Right lung (tissue), 5 donors: ENCODE measurements around the gene NDUFV1. TPM values are rescaled to one million over a fixed set of nuclear protein-coding genes. Genes with fewer than 3 reads are reported as not detected.

Experiments used
- DNase-seq, 2 donors: peaks; one replicate each; pipeline ENCODE4 v3.0.0-alpha.2; 2013
- polyA plus RNA-seq, 5 donors: library from polyadenylated mRNA; unstranded; fragments of 120-200 nt; gene quantifications; one replicate each; pipeline versions ENCODE4 v1.2.1 to v1.2.3, GENCODE V29; 2013; ENCODE audit warnings: inconsistent platforms in 1 of 5, low replicate concordance in 1 of 5; ENCODE audit not compliant: insufficient read length in 5 of 5, insufficient read depth in 1 of 5

NDUFV1 gene
- polyA plus RNA-seq, 5 donors: 140 to 210 (median 174) TPM

DNA sequence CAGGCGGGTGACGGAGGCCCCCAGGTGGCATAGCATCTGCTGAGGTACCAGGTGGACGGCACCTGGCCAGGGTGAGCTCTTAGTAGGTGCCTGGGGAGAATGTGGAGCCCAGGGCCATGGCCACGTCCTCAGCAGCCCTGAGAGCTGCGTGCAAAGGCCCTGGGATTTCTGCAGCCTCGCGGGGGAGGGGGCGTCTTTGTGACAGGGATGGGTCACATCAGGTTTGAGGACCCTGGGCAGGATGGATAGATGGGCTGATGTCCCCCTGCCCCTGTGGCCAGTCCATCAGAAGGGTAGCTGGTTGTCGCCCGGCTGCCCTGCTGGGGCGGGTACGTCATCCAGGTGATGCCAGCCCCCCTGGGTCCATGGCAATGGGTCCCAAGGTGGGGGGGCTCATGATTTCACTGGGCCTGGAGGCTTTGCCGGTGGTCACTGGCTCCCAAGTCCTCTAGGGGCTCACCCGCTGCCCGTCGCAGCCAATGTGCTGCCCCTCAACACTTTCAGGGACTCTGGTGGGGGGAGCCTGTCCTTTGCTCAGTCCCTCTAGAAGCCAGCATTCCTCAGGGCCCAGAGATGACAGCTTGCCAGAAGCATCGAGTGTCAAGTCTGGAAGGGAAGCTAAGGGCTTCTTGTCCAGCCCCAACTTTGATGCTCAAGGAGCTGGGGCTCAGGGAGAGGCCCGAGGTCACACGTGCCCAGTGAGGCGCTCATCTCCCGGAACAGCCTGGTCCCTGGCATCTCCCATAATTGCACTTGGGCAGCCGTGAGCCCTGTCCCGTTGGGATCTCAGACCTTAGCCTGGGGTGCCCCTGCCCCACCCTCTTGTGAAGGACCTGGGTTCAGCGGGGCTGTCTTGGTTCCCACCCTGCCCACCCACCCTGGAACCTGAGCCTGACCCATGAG is 32.0 kb downstream of the NDUFV1 start:
- DNase-seq: no peak

DNA sequence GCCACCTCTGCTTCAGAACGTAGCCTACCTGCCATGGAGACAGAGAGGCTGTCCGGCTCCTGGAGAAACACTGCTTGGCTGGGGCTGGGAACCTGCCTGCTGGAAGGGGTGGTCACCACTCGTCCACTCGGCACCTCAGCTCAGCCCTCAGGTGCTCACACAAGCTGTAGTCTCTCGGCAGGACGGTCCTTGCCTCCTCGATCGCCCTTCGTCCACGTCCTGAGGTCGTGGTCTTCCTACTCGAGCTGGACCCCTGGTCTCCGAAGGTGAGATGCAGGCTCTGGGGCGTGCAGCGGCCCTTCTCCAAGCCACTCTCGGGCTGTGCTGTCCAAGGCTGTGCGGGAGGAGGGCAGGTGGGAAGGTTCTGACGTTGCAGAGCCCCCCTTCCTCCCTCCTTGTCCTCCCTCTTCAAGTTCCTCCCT is 32.7 kb downstream of the NDUFV1 start, which contains the start of gene TBX10:
Gene TBX10, minus strand, starts transcription at position 326 of the 422 bp plus-strand sequence. Its CDS starts 291 bp downstream, at position 35.
- no peak for DNase-seq

DNA sequence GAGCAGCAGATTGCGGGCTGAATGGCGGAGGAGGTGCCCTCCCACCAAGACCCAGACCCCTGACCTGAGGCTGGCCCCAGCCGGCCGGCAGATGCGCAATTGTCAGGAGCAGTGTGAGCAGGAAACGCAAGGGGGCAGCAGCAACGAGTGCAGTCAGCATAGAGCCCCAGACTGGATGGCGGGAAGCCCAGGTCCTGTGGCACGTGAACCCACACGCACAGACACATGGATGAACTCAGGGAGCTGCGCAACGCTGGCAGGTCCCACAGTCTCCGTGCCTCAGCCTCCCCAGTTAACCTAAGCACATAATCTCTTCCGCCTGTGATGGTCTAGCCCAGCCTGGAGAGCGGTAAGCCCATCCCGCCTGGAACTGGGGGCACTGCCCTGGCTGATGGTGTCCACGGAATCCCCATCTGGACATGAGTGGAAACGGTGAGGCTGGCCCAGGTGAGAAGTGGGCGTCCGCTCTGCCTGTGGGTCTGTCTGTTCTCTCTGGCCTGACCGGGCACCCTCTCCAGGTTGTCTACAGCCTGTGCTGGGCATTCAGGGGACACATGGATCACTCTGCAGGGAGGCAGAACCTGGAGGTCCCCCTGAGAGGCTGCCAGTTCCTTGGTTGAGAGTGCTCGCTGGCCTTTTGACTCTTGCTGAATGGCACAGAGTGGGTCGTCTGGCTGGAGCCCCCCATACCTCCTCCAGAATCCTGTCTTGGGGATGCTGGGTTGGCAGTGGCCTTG is 33.5 kb downstream of the NDUFV1 start:
- no peak for DNase-seq

DNA sequence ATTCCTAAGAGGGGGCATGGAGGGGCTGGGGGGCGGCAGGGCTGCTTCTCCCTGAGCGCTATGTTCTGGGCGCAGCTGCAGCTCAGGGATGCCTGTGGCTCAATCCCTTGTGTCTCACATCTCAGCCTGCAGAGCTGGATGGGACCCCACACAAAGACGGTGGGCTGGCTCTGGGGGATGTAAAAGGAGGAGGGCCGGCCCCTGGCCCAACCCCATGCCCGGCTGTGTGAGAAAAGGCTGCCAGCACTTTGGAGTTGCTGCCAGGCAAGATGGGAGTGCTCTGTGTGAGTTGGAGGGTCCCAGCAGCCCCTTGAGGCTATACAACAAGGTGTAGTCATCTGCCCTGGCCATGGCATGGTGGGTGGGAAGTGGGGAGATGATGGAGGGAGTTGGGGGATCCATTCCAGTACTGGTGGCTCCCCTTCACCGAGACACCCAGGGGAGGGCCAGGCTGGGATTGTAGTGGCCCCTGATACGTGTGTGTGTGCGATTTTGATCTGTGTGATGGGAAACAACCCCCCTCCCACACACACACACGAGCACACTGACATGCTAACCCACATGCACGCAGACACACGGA is 34.1 kb downstream of the NDUFV1 start:
- no peak for DNase-seq

DNA sequence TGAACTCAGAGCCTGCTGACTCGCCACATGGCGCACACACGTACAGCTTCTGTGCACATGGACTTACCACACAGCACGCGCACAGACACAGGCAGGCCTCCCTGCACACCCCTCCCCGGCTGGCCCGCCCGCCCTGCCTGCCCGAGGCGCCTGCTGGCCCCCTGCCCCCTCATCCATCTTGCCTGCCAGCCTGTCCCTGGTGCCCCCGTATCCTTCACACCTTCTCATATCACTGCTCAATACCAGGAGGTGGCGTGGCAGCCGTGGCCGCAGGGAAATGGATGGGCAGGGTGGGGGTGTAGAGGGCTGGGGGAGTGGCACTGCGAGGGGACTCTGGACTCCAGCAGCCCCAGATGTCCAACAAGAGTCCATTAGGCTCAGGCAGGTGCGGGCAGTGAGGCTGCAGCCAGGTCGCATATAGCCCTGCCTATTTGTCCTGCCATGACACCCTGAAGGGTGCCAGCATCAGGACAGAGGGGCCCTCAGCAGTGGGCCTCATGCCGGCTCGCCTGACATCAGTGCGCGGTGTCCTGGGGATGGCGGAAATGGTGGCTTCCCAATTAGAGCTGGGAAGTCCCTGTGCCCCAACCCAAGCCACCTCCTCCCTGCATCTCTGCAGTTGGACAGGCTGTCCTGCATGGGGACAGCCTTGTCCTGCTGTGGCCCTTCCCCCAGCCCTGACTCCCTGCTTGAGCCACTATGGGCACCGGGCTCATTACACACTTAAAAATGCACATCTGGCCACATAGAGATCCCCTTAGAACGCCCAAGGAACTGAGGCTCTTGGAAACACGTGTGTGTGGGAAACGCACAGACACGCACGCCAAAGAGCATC is 34.8 kb downstream of the NDUFV1 start:
- DNase-seq: no peak

DNA sequence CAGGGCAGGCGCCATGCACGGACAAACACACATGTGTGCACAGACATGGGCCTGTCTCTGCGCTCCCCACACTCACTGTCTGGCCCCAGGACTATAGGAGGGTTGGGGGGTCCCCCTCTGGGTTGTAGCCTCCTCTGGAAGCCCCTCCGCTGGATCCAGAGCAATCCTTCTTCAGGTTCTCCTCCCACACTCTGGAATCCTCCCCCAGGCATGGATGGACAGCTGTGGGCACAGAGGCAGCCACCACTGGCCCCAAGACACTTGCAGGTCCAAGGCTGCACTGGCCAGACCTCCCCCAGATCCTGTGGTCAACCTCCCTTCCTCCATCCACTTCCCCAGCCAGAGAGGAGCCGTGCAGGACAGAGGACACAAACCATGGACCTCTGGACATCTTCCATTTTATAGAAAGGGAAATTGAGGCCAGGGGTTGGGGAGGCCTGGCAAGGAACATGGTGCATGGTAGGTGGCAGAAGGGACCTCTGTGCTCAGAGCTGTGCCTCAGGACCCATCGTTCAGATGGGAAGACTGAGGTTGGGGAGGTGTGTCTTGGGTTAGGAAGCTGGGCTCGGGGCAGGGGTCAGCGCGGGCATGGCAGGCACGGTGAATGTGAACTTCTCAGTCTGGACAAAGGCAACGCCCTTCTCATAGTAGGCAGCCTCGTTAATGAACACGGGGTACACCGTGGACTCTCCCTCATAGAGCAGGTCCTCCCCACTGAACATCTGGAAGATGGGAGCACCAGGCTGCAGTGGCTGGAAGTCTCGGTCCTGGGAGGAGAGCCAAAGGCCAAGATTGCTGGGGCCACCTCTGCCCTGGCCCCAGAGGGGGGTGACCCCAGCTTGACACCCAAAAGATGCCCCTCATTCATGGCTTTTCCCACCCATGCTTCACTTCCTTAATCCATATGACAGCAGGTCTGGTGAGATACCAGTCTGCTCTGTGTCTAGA is 35.7 kb downstream of the NDUFV1 start:
- DNase-seq: no peak

DNA sequence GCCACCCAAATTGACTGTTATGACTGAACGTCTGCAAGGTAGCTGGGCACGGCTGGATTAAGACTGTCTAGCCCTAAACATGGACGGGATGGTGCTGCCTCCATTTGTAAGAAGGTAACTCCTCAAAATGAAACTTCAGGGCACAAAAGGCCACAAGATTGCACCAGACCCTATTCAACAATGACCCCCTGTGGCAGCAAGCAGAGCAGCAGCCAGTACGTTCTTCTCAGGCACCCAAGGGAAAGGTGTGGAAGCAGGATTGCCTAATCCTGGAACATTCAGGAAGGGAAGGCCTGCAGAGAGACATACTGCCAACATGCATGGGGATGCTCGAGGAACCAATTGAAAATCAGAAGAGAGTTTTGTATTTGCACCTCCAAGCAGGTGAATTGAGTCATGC is 37.3 kb downstream of the NDUFV1 start:
- DNase-seq: no peak

DNA sequence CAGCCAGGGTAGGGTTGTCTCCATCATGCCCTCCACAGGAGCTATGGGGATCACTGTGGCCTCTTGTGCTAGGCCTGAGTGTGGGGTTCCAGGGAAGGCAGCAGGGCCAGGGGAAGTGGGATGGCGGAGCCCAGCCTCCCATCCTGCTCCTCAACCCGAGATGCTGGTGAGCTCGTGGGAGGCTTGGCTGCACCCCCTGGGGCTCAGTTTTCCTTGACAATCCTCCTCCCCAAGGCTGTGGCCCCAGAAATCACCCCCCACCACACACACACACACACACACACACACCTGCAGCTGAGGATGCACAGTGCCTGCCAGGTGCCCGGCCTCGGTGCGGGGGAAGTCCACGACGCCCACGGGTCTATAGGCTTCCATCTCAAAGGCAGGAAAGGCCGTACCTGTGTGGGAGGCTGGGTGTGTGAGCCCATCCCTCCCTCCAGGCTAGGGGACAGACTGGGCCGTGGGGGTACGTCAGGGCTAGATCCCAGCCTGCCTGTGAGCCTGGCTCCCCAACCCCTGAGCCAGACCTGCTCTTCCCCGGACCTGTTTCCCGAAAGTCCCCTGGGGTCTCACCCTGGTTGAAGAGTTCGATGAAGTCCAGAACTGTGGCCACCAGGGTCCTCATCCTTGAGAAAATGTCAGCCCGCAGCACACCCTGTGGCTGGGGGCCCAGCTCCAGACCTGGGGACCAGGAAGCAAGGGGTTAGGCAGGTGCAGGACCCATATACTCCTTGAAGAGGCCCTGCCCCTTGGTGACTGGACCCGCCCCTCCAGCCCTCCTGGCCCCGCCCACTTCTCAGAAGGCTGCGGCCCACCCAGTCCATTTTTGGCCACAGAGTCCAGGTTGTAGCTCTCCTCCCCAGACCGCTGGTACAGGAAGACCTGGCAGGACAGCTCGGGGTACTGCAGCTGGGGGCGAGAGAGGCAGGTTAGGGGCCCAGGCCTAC is 38.0 kb downstream of the NDUFV1 start:
- DNase-seq: no peak

DNA sequence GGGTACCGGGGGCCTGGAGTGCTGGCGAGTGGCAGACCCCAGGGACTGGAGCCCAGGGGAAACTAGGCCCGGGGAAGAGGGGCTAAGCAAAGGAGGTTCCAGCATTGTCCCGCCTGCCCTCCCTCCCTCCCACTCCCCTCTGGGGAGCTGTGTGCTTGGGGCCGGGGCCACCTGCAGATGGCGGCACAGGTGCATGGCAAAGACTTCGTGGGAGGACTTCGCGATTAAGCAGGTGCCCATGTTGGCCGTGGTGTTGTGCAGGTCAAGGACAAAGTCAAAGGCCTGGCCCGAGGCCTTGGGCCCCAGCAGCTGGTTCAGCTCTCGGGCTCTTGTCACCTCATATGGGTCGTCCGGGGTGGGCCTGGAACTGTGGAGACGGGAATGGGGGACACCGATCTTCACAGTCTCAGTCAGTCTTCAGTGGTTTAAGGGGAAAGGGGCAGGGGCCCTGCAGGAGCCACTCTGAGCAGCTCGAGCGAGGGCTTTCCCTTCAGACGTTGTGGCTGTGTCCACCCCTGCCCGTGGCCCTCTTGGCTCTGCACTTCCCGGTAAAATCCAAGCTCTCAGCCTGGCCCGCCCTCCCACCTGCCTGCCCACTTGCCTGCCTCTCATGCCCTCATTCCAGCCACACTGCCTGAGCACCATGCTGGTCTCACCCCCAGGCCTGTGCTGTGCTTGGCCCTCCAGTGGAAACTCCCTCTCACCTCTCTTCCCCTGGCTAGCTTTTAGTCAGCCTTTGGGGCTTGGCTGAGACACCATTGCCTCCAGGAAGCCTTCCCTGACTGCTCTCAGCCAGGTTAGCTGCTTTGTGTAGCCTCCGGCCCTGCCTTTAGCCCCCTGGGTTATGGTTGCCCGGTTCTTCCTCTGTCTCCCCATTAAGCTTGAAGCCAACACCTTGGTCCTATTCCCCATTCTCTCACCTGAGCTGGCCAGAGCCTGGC is 39.1 kb downstream of the NDUFV1 start:
- no peak for DNase-seq

DNA sequence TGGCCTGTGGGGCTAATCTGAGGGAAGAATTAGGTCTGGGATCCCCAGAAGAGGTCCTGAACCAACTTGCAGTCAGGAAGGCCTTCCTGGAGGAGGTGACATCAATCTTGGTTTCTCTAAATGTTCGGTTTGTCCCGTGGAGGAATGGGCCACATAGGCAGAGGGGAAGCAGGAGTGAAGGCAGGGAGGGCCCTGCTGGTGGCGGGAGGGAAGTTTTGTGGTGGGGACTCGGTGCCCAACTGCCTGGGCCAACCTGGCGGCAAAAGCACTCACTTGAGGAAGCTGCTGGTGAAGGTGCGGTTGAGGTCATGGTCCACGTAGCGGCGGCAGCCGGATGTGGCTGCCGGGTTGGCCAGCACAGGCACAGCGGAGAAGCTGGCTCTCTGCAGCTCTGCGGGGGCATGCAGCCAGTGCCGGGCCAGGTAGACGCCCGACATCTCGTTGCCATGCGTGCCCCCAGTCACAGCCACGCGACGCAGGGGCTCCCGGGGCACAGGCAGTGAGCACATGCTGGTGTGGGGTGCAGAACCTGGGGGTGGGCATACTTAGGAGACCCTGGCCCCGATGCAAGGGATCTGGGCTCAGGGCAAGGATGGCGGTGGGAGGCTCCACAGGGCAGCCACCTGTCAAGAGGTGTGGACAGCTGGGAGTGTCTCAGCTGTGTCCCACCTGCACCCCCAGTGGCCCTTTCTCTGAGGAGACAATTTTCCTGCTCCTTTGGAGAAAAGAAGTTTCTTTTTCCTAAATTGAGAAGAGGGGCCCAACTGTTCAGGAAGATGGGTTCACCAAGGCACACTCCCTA is 40.0 kb downstream of the NDUFV1 start:
- DNase-seq: no peak

DNA sequence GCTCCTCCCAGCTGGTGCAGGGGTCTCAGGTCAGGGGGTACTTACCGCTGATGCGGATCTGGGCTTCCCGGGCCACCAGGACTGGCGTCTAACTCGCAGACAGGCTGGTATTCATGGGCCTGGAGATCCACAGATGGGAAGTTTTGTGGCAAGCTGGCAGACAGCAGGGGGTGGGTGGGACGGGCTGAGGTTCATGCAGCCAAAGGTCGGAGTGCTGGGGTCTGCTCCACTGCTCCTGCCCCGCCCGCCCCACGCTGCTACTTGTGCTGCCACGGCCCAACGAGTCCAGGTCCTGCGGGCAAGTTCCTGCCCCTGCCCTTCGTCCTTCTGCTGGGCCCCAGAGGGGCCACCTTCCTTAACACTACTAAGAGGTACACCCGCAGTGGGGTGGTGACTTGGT is 40.7 kb downstream of the NDUFV1 start:
- no peak for DNase-seq

DNA sequence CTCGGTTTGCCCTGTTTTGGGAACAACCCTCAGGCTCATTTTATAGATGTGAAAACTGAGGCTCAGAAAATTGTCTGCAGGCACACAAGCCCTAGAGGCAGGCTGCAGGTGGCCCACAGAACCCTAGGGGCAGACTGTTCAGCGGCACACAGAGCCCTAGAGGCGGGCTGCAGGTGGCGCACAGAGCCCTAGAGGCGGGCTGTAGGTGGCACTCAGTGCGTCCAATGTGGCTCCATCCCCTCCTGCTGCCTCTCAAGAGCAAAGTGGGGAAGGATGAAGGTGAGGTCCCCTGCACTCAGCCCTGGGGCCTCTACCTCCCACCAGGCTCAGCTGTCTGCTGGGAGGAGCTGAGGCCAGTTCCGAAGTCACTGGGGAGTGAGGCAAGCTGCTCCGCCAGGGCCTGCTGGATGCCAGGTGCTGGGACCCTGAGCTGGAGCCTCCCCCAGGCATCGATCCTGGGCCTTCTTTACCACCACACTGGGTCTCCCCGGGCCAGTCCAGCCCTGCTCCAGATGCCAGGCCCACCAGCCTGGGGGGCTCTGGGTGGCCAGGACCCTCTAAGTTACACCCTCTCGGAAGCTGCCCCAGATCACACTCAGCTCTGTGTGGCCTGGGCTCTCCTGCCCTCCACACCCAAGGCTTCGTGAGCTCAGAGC is 41.5 kb downstream of the NDUFV1 start:
- DNase-seq: no peak

DNA sequence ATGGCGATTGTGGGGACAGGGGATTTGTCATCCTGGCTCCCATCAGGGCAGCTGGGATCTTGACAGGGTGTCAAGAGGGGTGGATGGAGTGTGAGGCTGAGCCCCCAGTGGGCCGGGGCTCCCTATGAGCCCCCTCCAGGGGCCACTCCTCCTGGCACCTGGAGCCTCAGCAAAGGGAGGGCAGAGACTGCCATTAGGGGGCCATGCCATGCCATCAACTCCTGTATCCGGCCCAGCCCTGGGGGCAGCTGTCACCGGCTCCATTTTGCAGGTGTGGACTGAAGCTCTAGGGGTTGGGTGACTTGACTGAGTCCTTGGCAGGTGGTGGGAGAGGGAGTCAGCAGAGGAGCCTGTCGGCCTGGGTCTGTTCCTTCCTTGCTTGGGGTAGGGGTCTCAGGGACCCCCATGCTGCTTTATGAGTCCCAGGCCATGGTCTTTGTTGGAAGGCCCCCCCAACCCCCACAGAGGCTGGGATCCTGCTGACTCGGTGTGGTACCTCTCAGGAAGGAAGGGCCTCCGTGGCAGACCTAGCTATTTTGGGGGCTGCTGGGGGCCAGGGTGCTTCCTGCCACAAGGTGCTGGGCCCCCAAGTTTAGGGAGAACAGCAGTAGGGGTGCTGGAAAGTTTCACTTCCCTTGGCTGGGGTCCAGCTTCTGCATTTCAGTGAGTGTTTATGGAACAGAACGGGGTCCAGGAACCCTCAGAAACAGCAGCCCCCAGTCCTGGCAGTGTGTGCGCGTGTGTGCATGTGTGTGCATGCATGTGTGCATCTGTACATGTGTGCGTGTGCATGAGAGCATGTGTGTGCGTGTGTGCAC is 42.3 kb downstream of the NDUFV1 start:
- no peak for DNase-seq

DNA sequence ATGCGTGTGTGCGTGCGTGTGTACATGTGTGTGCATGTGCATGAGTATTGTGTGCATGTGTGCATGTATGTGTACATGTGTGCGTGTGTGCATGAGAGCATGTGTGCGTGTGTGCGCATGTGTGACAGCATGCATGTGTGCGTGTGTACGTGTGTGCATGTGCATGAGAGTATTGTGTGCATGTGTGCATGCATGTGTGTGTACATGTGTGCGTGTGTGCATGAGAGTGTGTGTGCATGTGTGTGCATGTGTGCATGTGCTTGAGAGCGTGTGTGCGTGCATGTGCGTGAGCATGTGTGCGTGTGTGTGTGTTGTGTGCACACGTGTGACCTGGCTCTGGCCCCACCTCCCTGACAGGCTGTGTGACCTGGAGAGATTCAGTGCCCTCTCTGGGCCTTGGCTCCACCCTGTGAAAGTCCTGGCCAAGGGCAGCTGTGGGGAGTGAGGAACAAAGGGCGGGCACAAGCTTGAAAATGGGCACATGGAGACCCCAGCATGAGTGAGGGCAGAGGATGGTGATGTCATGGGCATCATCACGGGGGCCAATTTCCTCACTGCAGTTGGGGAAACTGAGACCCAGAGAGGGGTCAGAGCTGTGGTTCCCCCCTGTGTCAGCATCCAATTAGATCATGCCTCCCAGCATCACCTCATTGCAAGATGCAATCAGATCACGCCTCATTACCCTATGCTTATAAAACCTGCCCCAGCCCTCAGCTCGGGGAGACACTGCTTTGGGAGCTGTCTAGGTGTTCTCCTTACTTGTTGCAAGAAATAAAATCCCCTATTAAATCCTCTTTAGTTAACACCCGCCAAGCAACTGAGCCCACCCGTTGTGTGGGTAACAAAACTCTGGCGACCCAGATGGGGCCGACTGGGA is 43.1 kb downstream of the NDUFV1 start:
- no peak for DNase-seq
